Psoas muscle (tissue), 8 donors: ENCODE data around the gene APPL1. TPM values are rescaled to one million over a fixed set of nuclear protein-coding genes. Genes with fewer than 3 reads are reported as not detected.

ENCODE experiments used
- ATAC-seq, 4 donors: fragments of 200-7000 bp; cut with Tn5 transposase; one replicate each; pipeline ENCODE4 v1.9.1; 2020; ENCODE audit warnings: moderate library complexity in 3 of 4, mild to moderate bottlenecking in 2 of 4
- DNase-seq, 2 donors: peaks; one replicate each; pipeline ENCODE4 v3.0.0-alpha.2; 2020
- H3K27ac ChIP-seq: fragments of 200-600 bp; one replicate; pipeline ENCODE4 v1.8.0; 2022
- H3K27me3 ChIP-seq, 3 donors: fragments of 200-600 bp in 1 of 3; one replicate each; pipeline versions ENCODE4 v1.6.1 to v1.8.0; 2013 to 2022; ENCODE audit warnings: low read length in 2 of 3, mild to moderate bottlenecking in 2 of 3, moderate library complexity in 1 of 3; ENCODE audit not compliant: insufficient read depth in 3 of 3
- H3K36me3 ChIP-seq, 2 donors: fragments of 200-600 bp in 1 of 2; one replicate each; pipeline versions ENCODE4 v1.6.1 to v1.8.0; 2013 to 2022; ENCODE audit warnings: low read depth in 1 of 2, mild to moderate bottlenecking in 1 of 2, moderate library complexity in 1 of 2; ENCODE audit not compliant: insufficient read depth in 1 of 2
- H3K4me1 ChIP-seq: fragments of 200-600 bp; one replicate; pipeline ENCODE4 v1.8.0; 2022
- H3K4me3 ChIP-seq: fragments of 200-600 bp; one replicate; pipeline ENCODE4 v1.8.0; 2022; ENCODE audit warnings: mild to moderate bottlenecking
- H3K9me3 ChIP-seq: fragments of 200-600 bp; one replicate; pipeline ENCODE4 v1.8.0; 2022
- CTCF ChIP-seq: fragments of 200-600 bp; IDR thresholded peaks from one replicate; pipeline ENCODE4 v1.8.0; 2022; ENCODE audit warnings: antibody characterized with exemption
- WGBS, 3 donors: extraction: QIAGEN DNeasy Blood & Tissue Kit; methylation state at CpG; one replicate each; pipeline versions ENCODE4 v1.1.6 to v1.1.7; 2013; 5-methylcytosine and 5-hydroxymethylcytosine counted together
- intact Hi-C, 2 donors: fragments of 100-400 bp; cut with DNase I; formaldehyde crosslinking; loops; one replicate each; pipeline versions ENCODE4 v1.11.0 to v1.14.2; 2022
- polyA plus RNA-seq, 3 donors: library from polyadenylated mRNA; stranded (reverse); fragments of 200-250 nt; gene quantifications; one replicate each; pipeline ENCODE4 v1.2.3, GENCODE V29; 2013
- total RNA-seq, 4 donors: library from RNA; stranded (reverse); fragmentation: NEBNext Ultra II Directional in 2 of 4; extraction: Animal tissue kit (Norgen Biotek cat#: 25700) in 2 of 4; gene quantifications; one replicate each; pipeline versions ENCODE4 v1.2.1 to v1.2.4, GENCODE V29; 2021 to 2023
- donor health status: healthy with polysubstance abuse.
- donor health status: DM: no; HTN: no; CAD: no; lungs with moderate emphysema.
- donor health status: Bipolar disorder and iron deficiency.
- donor health status: healthy.
- donor health status: DM: yes; HTN: yes; CAD: no.
- donor health status: DM: no; HTN: no; CAD: no.
- donor health status: DM: no; HTN: no; CAD: no.
- donor health status: DM: yes; HTN: yes; CAD: no.

The APPL1 gene
- total and polyA plus RNA-seq, 7 donors: 14.4 to 56.4 (median 48.3) TPM

DNA sequence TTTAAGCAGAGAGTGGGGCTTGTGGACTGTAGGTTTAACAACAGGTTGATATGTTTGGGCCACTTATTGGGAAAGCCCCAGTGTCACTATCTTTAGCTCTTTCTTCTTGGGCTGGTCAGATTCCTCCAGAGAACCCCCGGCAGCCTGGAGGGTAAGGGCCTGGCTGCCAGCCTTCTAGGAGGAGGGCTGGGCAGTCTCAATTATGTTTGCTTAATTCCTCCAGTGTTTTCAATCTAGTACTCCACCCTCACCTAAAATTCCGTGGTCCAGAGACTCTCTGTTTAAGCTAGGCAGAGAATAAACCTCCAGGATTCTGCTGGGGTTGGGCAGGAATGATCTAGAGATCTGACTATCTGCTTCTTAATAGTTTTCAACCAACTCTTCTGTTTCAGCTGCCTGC, 59.7 kb downstream of the APPL1 start:
- H3K27me3 ChIP-seq: no peaks in the 10 kb centered on the region
- no peak for TF ChIP-seq CTCF
- no peak overlapping the region for H3K27ac ChIP-seq
- DNase-seq: no peak
- no peak for ATAC-seq
- whole genome bisulfite sequencing, 3 donors: 63 to 79% (median 66%) methylated on average over 2 of the region's 2 CpGs
- intact Hi-C loops: no loop called here
- peaks cover 0 to 16% of the 10 kb centered on the region in 2 donors for H3K36me3 ChIP-seq
- peaks cover under 1% of the 10 kb centered on the region for H3K4me1 ChIP-seq
- H3K9me3 ChIP-seq: no peaks in the 10 kb centered on the region
- no peak overlapping the region for H3K4me3 ChIP-seq

GRCh38 chr3:57288403-57288802, 60.9 kb downstream of the APPL1 start:
- no peak for TF ChIP-seq CTCF
- no peak for ATAC-seq
- Histone ChIP-seq H3K36me3 (peaks cover 0 to 16% of the 10 kb centered on the region in 2 donors), H3K4me1 (peaks cover 7% of the 10 kb centered on the region), H3K27me3 (no peaks in the 10 kb centered on the region), H3K9me3 (no peaks in the 10 kb centered on the region), H3K27ac (no peak overlapping the region), H3K4me3 (no peak overlapping the region)
- no peak for DNase-seq
- intact Hi-C loops: no loop called here
- 89 to 93% (median 93%) methylated on average over 9 of the region's 9 CpGs for WGBS, 3 donors

DNA sequence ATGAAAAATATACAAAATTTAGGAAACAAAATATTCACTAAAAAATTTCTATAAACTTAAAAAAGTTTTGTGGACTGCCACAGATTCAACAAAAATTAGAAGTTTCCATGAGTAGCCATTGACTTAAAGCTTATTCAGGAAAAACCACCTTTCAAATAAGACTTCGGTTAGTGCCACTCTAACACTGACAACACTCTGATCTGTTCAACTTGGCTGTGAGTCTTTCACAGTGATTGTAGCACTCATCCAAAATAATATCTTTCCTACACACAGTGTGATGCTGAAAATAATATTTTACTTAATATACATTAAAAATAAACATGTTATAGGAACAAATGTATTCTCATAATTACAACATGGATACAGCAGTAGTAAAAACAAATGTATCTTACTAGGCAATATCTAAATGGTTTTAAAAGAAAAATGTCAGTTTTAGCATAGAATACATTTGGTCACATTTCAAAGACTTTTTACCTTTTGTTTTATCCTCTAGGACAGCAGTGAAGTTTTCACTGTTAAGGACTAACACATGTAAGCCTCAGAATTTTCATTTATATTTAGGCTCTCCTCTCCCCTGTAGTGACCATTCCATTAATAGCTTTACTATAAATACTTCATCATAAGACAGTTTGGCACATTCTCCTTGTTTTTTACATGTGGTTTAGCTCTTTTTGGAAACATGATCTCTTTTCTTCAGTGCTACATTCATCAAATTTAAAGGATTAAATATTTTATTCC, 64.8 kb downstream of the APPL1 start, which contains the start of gene ASB14:
Gene ASB14 (minus strand): TSS at position 527 of the 738 bp plus-strand sequence. CDS start 652 bp downstream, outside the sequence.
- Histone ChIP-seq H3K9me3 (no peaks in the 10 kb centered on the region), H3K27ac (peak within 1 kb of the TSS; percentile 80), H3K27me3 (no peaks in the 10 kb centered on the region), H3K4me1 (peaks cover 7% of the 10 kb centered on the region), H3K36me3 (peaks cover 0 to 5% of the 10 kb centered on the region in 2 donors), H3K4me3 (peak within 1 kb of the TSS; percentile 54)
- intact Hi-C loops: no loop called here
- ATAC-seq: peak in 3 of 4 donors; percentile 59 to 75 (median 61)
- no peak for DNase-seq
- TF ChIP-seq CTCF: no peak
- 19 to 47% (median 26%) methylated on average over 1 of the region's 1 CpG for WGBS, 3 donors

GRCh38 chr3:57292897-57293526, 65.5 kb downstream of the APPL1 start:
- ATAC-seq (peak in 2 of 4 donors; percentile 30 to 56), DNase-seq (no peak)
- Histone ChIP-seq H3K27ac (peak overlapping the region; percentile 80), H3K9me3 (no peaks in the 10 kb centered on the region), H3K27me3 (no peaks in the 10 kb centered on the region), H3K36me3 (no peaks in the 10 kb centered on the region), H3K4me1 (peaks cover 7% of the 10 kb centered on the region), H3K4me3 (peak overlapping the region; percentile 54)
- intact Hi-C loops: no loop called here
- TF ChIP-seq CTCF: no peak
- 51 to 86% (median 55%) methylated on average over 4 of the region's 4 CpGs for WGBS, 3 donors
